COLO668 (cell line): ENCODE results near the gene CNTNAP2.

Source experiments
- DNase-seq: peaks from one replicate; lab custom pipeline; 2025; ENCODE audit not compliant: unreplicated experiment; lab: John Stamatoyannopoulos, UW

Gene CNTNAP2

DNA sequence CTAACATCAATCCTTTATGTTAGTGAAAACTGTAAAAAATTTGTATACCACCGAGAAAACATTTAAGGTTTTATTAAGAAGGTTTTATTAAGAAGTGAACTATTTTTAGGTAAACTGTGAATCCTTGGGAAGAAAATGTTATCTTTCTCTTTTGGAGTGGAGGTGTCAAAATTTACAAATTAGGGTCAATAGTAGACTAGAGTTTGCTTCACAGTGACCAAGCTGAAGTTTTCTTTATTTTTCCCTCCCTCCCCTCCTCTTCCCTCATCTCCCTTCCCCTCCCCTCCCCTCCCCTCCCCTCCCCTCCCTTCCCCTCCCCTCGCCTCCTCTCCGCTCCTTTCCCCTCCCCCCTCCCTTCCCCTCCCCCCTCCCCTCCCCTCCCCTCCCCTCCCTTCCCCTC is 168.8 kb downstream of the CNTNAP2 start:
- no peak for DNase-seq

DNA sequence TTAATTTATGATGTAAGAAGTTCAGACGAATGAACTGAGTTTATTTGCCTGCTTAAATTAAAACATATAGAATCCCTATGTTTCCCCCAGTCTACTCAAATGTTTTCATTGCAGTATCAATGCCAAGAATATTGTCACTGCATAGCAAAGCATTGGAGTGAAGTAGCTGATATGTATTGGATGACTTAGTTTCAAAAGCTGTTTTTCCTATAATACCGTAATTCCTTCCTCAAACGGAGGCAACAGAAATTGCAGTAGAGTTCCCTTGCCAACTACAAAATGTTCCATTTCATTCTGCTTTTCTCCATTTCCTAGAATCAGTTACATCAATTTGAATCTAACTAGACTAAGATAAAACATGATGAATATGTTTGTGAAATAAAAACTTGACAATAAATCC is 174.1 kb downstream of the CNTNAP2 start:
- DNase-seq, result no peak

DNA sequence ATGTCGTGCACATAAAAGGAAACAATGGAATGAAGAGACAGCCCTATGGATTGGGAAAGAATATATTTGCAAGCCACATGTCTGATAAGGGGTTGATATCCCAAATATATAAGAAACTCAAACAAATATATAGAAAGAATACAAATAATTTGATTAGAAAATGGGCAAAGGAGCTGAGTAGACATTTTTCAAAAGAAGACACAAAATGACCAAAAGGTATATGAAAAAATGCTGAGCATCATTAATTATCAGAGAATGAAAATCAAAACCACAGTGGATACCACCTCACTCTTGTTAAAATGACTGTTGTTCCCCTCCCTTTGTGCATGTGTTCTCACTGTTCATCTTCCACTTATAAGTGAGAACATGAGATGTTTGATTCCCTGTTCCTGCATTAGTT is 175.3 kb downstream of the CNTNAP2 start:
- no peak for DNase-seq

DNA sequence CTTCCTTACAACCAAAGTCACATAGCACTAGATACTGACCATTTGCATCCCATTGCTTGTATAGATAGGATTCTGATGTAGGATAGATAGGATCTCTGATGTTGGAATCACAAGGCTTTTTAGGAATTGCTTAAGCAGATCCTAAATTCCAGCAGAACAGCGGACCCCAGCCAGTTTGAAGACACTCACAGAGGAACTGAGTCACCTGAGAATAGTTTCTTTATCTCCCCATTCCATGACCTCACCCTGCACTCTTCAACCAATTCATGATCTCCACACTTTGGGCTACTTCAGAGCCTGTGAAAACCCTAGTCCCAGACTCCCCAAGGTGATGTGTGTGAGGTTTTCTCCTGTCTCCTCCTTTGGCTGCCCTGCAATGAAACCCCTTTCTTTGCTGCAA is 179.4 kb downstream of the CNTNAP2 start:
- DNase-seq, result no peak

DNA sequence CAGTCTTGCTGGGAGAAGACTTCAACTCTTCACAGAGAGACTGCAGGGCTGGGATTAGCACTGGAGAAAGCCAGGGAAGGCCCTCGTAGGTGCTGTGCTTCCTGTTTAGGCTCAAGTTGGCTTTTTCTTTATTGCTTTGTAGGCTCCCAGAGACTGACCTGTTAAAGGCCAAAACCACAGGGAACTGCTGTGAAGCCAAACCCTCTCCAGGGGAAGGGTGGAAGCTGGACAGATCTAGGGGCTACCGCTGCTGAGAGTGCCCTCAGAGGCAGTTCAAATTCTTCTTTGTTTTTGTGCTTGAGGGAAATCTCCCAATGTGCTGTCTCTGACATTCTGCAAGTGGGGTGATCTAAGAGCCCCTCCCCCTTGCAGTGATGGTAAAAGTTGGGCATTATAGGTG is 198.4 kb downstream of the CNTNAP2 start:
- DNase-seq, result no peak

DNA sequence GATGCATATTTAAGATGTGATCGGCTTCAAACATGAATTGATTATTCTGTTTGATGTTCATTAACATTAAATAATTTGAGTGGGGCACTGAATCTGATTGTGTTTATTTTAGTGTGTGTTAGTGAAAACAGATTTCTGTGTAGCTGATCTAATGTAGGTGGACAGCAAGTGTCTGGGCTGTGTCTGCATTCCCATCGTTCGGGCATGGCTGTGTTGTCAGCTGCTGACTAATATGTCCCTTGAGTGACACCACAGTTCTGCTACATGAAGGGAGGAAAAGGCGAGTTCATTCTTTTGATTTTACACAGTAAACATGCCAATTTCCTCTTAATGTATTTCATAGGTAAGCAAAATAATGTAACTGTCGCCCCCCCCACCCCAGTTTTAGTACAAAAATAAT is 203.0 kb downstream of the CNTNAP2 start:
- DNase-seq, result no peak

DNA sequence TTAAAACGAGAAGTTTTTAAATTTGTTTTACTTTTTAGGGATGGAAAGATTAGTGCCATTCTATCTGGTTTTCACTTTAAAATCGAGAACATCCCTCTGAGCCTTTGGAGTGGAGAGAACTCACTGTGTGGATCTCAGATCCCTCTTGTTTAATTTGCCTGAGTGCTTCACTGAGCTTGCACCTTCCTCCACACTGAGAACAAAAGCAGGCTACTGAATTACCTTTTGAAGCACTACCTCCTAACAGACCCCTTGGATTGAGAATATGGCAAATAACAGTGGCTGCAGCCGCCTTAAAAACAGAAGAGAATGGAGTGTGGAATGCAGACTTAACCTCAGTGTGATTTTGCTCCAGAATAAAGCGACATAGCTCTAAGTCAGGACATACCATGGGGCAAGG is 204.7 kb downstream of the CNTNAP2 start:
- DNase-seq, result no peak

DNA sequence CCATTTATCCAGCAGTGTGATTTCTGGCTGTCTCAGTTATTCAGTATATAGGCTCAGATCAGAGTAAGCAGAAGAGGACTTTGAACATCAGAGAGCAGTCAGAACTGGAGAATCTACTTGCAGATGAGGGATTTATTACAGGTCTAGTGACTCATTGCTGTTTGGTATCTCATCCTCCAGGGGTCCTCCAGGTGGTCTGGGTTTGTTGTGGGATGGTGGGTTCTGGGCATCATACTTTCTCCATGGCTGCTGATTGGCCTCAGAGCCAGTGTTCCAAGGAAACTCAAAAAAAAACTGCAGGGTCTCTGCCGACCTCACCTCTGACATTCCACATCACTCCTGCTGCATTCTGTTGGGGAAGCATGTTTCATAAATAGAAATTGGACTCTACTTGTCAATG is 214.8 kb downstream of the CNTNAP2 start:
- DNase-seq, result no peak

DNA sequence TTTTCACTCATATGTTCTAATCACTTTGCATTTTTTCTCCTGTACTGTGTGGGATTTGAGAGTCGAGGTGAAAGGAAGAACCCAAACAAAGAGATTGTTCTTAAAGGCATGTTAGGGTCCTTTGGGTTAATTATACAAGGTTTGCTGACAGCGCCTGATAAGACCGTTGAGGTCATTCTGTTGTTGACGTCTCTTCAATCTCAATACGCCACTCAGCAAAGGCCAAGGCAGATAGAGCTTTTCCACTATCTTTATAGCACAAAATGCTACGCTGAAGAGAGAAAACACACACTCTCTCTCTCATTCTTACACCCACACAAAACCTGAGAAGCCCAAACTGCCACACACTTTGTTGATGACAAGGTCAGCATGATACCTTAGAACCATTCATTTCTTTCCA is 228.7 kb downstream of the CNTNAP2 start:
- no peak for DNase-seq

DNA sequence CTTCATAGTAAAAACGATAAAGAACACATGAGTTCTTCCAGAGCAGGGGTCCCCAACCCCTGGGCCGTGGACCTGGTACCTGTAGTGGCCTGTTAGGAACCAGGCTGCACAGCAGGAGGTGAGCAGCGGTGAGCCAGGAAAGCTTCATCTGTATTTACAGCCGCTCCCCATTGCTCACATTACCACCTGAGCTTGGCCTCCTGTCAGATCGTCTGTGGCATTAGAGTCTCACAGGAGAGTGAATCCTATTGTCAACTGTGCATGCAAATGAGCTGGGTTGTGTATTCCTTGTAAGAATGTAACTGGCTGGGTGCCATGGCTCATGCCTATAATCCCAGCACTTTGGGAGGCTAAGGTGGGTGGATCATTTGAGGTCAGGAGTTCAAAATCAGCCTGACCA is 229.5 kb downstream of the CNTNAP2 start:
- peak; percentile 19 for DNase-seq

DNA sequence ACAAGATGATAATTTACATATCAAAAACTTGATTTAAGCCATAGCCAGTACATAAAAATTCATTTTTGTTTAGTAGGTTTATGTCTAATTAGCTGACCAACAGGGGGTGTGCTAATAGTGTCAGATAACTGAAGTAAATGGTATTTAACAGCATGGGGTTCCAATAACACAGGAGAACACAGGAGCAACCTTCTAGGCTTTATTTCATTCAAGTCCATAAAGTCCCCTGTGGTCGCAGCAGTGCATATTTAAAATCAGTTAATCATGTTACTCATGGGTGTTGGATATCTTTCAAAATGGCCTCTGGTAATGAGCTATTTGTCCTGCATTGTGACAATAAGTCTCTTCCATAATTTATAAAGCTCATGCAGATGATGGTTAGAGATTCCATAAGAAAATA is 238.6 kb downstream of the CNTNAP2 start:
- DNase-seq, result no peak

DNA sequence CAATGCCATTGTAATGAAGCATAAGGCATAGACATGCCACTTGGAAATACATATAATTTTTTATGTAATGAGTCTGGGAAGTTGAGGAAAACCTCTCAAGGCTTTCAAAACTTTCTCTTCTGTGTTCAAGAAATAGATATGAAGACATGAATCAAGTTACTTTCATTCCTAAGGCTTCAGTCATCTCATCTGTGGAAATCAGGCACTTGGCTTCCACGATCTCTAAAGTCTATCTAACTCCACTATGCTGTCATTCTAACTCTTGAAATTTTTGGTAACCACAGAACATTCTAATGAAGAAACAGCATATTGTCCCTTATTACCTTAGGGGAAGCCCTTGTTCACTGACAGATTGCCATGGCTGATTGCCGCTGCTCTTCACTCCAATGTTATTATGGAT is 242.6 kb downstream of the CNTNAP2 start:
- no peak for DNase-seq

DNA sequence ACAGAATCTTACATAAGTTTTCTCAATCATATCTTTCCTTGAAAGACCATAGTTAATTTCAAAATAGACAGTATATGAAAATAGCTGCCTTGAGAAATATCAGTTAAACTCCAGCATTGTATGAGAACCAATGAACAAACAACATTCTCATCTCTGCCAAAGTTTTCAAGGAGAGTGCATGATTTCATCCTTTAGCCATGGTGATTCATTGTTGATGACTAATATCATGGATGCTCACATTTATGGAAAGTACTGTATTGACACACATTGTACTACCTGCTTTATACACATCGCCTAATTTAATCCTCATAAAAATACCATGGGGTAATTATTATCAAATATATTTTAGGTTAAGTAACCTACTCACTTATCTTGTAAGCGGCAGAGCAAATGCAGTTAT is 250.3 kb downstream of the CNTNAP2 start:
- no peak for DNase-seq

DNA sequence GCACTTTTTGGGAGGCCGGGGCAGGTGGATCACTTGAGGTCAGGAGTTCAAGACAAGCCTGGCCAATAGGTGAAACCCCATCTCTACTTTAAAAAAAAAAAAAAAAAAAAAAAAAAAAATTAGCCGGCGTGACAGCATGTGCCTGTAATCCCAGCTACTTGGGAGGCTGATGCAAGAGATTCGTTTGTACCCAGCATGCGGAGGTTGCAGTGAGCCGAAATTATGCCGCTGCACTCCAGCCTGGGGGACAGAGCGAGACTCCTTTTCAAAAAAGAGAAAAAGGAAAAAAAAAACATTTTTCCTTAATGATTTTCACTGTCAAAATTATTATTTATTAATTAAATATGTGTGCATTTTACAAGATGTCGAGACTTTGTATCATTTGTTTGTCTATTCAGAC is 253.6 kb downstream of the CNTNAP2 start:
- DNase-seq, result no peak

DNA sequence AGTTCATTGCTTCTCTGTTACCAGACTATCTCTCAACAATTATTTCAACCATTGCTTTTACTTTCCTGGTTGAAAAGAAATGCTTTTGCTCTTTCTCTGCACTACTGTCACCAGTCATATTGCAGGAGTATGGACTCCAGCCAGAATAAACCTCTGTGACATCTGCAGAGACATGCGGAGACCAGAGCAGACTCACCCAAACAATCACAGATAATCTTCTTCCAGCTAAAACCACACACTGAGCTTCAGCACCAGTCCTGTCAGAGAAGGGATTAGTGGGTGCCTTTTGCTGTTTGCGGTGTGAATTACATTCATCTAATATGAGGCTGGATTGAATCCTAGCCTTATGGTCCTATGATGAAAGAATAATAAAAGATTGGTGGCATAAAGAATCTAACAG is 258.6 kb downstream of the CNTNAP2 start:
- no peak for DNase-seq

DNA sequence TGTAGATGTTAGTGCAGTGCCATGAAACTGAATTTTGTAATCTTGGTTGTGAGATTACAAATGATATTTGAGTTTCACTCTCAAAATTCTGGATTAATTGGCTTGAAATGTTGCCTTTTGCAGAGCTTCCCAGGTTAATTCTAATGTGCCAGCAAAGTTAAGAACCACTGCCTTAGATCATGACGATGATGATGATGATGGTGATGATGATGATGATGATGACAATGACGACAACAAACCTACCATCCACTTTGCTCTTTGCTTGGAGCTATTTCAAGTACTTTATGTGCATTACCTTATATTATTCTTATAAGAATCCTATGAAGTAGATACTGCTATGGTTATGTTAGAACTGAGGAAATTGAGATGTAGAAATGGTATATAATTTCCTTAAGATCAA is 261.6 kb downstream of the CNTNAP2 start:
- DNase-seq, result no peak

DNA sequence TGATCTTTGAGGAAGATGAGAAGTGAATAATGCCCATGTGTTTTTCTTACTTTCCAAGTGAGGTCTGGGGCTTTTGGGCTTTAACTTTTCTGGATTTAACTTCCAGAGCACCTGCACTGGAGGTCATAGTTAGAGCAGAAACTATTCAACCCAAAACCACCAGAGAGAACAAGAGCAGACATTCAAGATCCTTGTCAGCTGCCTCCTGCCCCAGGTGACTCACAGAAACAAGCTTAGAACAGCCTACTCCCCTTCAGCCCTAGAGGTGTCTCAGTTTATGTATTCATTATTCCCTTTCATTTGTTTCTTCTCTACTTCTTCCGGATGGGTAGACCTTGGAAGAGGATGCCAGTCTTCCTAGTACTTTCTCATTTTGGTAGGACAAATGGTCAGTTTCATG is 270.5 kb downstream of the CNTNAP2 start:
- DNase-seq, result no peak

DNA sequence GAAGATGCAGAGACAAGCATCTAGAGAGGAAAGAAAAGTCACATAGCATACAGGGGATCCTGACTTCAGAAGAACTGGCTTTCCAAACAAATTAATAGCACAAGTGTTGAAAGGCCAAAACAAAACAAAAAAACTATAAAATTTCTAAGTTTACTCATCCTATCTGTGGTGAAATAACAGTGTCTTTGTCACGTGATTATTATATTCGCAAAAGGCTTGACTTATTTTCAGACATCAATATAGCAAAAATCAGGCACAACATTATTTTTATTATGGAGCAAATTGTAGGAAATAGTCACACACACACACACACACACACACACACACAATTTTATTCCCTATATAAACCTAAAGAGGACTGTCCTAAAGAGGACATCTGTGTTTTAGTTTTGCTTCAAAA is 272.3 kb downstream of the CNTNAP2 start:
- DNase-seq, result no peak

DNA sequence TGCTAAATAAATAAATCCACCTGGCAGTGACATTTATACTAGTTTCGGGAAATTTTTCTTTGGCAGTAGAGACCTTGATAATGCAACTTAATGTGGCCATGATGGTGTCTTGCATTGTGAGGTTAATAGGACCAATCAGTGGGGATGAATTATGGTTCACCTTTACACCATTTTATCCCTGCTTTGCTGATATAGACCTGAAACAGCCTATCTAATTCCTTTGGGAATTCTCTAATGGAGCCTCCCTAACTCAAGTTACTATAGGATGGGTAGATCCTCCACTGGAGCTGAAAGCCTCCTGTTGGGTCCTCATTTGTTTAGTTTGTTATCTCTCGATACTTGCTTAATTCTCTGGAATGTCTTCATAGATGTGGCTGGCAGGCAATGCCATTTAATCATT is 276.7 kb downstream of the CNTNAP2 start:
- DNase-seq, result no peak

DNA sequence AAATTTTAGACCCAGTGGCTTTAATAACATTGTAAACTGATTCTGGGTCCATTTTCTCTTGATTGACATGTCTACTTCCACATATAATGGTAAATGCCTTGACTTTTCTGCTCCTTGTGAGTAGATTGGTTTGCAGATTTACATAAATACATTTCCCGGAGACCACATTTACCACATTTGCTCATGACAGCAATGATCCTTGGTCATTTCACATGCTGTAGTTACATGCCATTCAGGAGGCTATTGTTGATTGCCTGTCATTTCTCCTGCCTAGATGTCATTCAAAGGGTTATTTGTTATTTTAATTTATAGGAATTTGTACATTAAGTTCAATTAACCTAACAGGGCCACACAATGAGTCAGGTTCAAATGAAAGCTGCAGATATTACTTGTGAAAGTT is 280.5 kb downstream of the CNTNAP2 start:
- no peak for DNase-seq

DNA sequence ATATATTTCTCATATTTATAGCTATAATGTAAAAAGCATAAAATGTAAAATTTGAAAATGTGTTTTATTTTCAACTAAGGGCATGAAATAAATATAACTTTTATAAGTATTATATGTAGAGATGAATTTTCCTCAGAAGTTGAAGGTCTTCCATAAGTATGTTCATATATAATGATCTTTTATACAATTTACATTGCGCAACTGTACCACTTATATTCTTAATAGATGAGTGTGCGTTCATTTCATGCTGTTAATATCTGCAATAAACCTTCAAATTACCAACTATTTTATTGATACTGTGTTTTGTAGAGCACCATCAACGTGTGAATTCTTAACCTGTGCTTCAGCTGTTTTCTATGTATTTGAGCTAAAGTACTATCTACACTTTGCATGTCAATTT is 285.3 kb downstream of the CNTNAP2 start:
- DNase-seq, result no peak

DNA sequence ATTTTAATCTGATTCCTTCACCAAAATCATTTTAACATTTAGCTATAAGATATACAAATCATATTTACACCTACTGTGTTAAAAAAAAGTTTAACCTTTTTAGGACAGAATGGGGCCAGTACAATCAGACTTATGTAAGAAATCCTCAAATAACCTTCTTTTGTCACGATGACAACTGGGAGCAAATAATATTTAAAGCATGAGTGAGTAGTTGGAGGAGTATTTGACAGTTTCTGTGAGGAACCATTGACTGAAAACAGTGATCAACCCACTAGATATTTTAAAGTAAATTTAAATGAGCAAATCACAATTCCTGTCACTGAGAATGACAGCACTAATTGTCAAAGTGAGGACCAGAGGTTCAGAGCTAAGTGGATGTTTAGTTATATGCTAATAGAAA is 289.1 kb downstream of the CNTNAP2 start:
- DNase-seq, result no peak

DNA sequence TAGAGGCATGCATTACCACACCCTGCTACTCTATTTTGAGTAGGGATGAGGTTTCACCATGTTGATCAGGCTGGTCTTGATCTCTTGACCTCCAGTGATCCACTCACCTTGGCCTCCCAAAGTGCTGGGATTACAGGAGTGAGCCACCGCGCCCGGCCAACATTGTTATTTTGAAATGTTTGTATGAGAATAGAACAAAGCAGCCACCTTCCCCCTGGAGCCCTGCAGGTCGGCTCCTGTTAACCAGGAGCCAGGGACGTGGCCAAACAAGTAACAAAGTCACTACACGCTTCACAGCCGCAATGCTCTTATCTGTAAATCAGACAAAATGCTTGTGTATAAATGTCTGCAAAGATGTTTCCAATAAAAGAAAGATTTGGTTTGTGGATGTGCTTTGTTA is 295.4 kb downstream of the CNTNAP2 start:
- DNase-seq, result no peak

DNA sequence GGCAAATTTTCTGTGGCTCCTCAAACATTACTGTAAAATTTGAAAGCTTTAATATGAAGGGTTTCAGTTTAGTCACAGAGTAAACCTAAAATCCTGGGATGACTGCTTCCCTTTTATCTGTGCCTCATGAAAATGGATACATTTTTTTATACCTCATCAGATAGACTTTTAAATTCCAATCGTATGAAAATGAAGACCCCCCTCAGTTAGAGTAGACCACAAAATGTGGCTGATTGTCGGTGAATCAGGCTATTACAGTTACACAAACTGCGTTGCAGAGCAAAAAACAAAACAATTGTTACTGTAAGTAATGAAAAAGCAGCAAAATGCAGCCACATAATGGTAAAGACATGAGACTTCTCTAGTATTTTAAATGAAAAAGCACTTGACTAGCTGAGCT is 296.2 kb downstream of the CNTNAP2 start:
- no peak for DNase-seq
